ENCODE measurements around the gene PTPRD. TPM values are rescaled to one million over a fixed set of nuclear protein-coding genes. Genes with fewer than 3 reads are reported as not detected.

The PTPRD gene
- total RNA-seq, 1 experiment from 2014 or later: 32.5 TPM

GRCh38 chr9:10633785-10634184 lies 21.0 kb upstream of the PTPRD start:
- Mint-ChIP-seq H3K4me3 (no peak overlapping the region), H3K27me3 (ENCODE audit: low read depth) (no peaks in the 10 kb centered on the region), H3K9me3 (no peaks in the 10 kb centered on the region), H3K27ac (no peak overlapping the region), H3K36me3 (ENCODE audit: insufficient read depth in 1 of 3, low read depth in 3 of 3) (no peaks in the 10 kb centered on the region), H3K4me1 (peaks cover 3% of the 10 kb centered on the region in 2 experiments; a peak in 2 of 4 replicates)
- no peak overlapping the region for H4K5ac ChIP-seq (ENCODE audit: insufficient read length, low read depth, low read length)
- H3K27ac ChIP-seq (ENCODE audit: insufficient read length, low read depth, low read length): no peak overlapping the region
- H4K91ac ChIP-seq (ENCODE audit: insufficient read length, low read depth, low read length): no peak overlapping the region
- no peak overlapping the region for H3K56ac ChIP-seq (ENCODE audit: insufficient read length, low read depth, low read length)
- H4K8ac ChIP-seq (replicated peaks; ENCODE audit: insufficient read length, low read depth, low read length): no peak overlapping the region
- TF ChIP-seq CTCF (conservative IDR thresholded peaks at IDR 0.05): no peak
- no peaks in the 10 kb centered on the region for H3K79me1 ChIP-seq (ENCODE audit: insufficient read depth, low read depth, low read length, poor library complexity, severe bottlenecking)
- H3K18ac ChIP-seq (ENCODE audit: insufficient read length, low read depth, low read length): no peak overlapping the region
- H2AK5ac ChIP-seq (ENCODE audit: insufficient read length, low read length): no peak overlapping the region
- no peak overlapping the region for H3K4ac ChIP-seq (ENCODE audit: low read depth, low read length)
- H2BK20ac ChIP-seq (ENCODE audit: low read depth, low read length, poor library complexity, severe bottlenecking): no peak overlapping the region
- no peak overlapping the region for H2BK120ac ChIP-seq (ENCODE audit: low read depth, low read length, poor library complexity, severe bottlenecking)
- no peak overlapping the region for H3K9ac ChIP-seq (ENCODE audit: extremely low read depth, insufficient read length, low read length)
- H2BK15ac ChIP-seq (ENCODE audit: low read depth, low read length): no peak overlapping the region
- H3K4me2 ChIP-seq (ENCODE audit: insufficient read depth, insufficient read length, low read length): no peak overlapping the region
- no peaks in the 10 kb centered on the region for H4K20me1 ChIP-seq (ENCODE audit: control insufficient read depth, insufficient read depth, insufficient read length)
- H2AFZ ChIP-seq (ENCODE audit: low read length): no peak overlapping the region
- no peak overlapping the region for H3K23ac ChIP-seq (ENCODE audit: insufficient read length, low read depth, low read length)
- H3K4me1 ChIP-seq (ENCODE audit: insufficient read depth, low read length): no peaks in the 10 kb centered on the region
- no CpG with 5 or more reads among the region's 3 CpGs for WGBS (ENCODE audit: extremely low coverage, insufficient read length, low lambda C conversion rate)
- H3K9me3 ChIP-seq (ENCODE audit: control insufficient read depth, low read depth, low read length): no peaks in the 10 kb centered on the region
- no peak for DNase-seq
- no peak overlapping the region for H3T11ph ChIP-seq (ENCODE audit: low read length)
- H2BK5ac ChIP-seq (ENCODE audit: insufficient read length, low read length): no peak overlapping the region
- H2BK12ac ChIP-seq (ENCODE audit: insufficient read length, low read depth, low read length): no peak overlapping the region
- no peaks in the 10 kb centered on the region for H3K79me2 ChIP-seq (ENCODE audit: insufficient read depth, low read length)
- no peaks in the 10 kb centered on the region for H3K23me2 ChIP-seq (ENCODE audit: insufficient read length, low read depth, low read length, poor library complexity, severe bottlenecking)
- H3K14ac ChIP-seq (ENCODE audit: insufficient read depth, low read length): no peak overlapping the region
- H3K27me3 ChIP-seq (ENCODE audit: insufficient read depth, low read length): no peaks in the 10 kb centered on the region

Measured in H9 (cell line).